ENCODE data around the gene LARGE1.

DNA sequence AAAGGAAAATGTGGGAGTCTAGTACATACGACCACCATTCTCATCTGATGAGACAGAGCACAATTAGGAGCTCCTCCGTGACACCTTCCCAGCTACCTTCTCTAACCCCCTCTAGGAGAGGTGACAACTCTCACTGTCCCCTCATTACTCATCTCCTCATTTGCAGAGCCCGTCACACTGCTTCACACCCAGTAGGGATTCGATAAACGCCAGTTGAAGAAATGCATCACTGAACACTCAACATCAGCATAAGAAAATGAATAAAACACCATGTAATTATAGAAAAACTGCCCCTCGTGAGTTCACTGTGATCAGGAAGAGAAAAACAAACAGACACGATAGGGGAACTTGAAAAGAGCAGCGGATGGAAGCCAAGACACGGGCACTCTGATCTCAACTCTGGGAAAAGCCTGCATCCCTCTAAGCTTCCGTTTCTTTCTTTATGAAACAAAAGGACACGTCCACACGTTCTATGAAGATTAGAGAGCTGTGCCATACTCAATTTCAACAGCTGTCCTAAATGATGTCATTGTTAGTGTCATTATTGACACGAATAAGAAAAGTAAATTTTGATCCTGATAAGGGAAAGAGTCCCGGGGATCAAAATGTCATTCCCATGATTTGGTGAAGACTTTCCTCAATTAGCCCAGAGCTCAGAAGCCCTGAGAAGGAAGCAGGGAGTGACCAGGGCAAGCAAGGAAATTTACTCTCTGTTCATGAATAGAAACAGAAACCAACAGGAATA, 356.9 kb downstream of the LARGE1 start:
- TF ChIP-seq, protein P1, sequence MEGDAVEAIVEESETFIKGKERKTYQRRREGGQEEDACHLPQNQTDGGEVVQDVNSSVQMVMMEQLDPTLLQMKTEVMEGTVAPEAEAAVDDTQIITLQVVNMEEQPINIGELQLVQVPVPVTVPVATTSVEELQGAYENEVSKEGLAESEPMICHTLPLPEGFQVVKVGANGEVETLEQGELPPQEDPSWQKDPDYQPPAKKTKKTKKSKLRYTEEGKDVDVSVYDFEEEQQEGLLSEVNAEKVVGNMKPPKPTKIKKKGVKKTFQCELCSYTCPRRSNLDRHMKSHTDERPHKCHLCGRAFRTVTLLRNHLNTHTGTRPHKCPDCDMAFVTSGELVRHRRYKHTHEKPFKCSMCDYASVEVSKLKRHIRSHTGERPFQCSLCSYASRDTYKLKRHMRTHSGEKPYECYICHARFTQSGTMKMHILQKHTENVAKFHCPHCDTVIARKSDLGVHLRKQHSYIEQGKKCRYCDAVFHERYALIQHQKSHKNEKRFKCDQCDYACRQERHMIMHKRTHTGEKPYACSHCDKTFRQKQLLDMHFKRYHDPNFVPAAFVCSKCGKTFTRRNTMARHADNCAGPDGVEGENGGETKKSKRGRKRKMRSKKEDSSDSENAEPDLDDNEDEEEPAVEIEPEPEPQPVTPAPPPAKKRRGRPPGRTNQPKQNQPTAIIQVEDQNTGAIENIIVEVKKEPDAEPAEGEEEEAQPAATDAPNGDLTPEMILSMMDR (IDR thresholded peaks at IDR 0.05): no peak
- no peak for TF ChIP-seq POLR2A (IDR thresholded peaks at IDR 0.05)
